Forelimb muscle (tissue), 1 donor: ENCODE data around the gene RRBP1. TPM values are rescaled to one million over a fixed set of nuclear protein-coding genes. Genes with fewer than 3 reads are reported as not detected.
"Not testable (repeated sequence)": the region's sequence is repeated elsewhere in the genome, so short reads cannot be mapped to it uniquely, and the experiment has no call there.

Experiments
- DNase-seq: peaks from one replicate; pipeline ENCODE4 v3.0.0-alpha.2; 2013; ENCODE audit warnings: low read depth
- polyA plus RNA-seq: library from polyadenylated mRNA; unstranded; fragments of 120-200 nt; gene quantifications from one replicate; pipeline ENCODE4 v1.2.1, GENCODE V29; 2013; ENCODE audit not compliant: insufficient read length

Gene RRBP1
- polyA plus RNA-seq, 1 donor: 91.5 TPM

DNA sequence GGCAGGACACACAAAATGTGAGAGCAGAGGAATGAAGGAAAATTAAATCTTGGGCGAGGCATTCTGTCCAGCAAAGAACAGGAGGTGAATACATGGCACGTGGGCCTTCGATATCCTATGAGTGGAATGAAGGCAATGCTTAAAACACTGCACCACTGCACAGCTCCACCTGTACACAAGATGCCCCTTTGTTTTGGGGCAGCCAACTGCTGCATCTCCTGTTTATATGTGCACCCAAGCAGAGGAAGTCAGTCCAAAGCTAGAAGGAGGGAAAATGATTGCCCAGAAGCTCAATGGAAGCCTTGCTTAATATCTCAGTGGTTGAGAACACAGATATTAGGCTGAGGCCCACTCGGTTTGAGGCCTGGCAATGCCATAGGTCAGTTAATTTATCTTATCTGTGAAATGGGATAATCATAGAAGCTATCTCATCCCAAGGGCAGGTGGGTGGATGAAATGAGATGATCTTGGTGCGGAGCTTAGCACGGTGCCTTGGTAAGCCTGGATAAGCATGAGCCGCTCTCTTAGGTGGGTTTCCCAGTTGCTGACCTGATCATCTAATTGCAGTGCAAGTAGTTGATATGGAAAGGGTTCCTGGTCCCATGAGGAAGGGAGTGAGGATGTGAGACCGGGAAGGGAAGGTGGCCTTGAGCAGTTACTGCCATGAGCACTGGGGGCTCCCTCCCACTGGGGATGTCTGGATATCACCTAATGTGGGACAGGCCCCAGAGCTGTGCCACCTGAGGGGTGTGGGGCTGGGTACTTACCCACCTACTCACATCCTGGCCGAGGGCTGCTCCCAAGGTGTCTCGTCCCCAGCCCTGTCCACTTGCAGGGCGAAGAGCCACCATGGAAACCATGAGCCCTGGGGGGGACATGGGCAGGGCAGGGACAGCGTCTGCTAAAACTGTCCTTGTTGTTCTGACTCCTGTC lies 27.6 kb upstream of the RRBP1 start:
- DNase-seq: no peak

DNA sequence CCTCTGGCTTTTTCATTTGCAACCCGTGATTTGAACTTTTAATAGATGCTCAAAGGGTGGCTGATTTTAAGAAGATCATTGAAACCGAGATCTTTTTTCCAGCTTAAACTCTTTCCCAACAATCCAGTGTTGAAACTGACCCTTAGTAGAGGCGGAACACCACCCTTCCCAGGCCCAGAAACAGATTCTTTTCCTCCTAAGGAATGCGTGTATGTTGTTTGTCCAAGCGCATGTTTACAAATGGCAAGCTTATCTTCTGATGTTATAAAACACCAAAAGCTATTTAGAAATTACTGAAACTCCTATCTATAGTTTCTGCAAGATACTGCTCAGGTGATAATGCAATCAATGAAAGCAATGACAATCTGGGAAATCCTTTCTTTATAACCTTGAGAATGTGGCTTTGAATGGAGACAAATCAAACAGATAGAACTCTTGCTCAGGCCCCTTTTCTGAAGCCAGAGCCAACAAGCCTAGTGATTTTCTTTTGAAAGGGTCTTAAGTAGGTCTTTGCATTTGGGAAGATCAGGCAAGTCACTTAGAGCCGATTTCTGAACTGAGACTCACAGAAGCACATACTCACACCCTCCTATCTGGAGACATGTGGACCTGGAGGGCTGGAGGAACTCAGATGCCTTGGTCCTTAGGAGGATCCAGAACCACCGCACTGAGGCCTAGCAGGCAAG lies 26.8 kb upstream of the RRBP1 start:
- DNase-seq: no peak

DNA sequence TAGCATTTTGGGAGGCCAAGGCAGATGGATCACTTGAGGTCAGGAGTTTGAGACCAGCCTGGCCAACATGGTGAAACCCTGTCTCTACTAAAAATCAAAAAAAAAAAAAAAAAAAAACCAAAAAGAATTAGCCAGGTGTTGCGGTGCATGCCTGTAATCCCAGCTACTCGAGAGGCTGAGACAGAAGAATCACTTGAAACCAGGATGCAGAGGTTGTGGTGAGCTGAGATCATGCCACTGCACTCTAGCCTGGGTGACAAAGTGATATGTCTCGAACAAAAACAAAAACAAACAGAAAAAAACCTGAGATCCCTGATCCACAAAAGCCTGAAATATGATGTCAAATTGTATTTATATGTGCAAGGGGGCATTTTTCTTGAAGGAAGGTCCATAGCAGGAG lies 25.9 kb upstream of the RRBP1 start:
- DNase-seq: not testable (repeated sequence)

DNA sequence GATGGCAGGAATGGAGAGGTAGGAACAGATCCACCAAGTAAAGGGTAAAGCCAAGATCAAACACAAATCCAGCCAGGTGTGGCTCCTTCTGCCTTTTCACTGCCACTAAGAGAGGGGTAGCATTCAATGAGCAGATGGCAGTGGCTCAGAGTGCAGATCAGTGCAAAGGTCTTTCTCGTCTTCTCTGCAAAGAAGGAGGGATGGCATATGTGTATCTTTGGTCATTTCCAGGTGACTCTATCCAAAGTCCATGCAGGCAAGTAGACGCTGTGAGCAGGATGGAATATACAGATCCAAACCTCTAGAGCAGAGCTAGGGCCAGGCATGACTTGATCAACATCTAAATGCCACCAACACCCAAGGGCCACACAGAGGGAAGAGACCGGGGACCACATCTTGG lies 24.6 kb upstream of the RRBP1 start:
- no peak for DNase-seq

DNA sequence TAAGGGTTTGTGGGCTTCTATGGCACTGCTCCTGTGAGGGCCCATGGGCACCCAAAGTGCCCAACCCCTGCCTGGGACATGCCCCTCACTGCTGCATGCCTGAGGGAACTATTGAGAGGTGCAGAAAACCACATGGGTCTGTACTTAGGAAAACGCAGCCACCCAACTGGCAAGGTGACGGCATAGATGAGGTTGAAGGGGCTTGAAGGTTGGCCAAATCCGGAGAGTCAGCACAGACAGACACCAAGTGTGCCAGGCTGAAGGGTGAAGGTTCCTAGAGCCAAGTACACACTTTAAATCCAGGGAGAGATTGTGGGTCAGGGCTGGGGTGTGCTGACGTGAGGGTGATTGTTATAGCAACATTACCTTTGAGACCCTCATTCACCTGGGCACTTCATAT lies 23.9 kb upstream of the RRBP1 start:
- no peak for DNase-seq

DNA sequence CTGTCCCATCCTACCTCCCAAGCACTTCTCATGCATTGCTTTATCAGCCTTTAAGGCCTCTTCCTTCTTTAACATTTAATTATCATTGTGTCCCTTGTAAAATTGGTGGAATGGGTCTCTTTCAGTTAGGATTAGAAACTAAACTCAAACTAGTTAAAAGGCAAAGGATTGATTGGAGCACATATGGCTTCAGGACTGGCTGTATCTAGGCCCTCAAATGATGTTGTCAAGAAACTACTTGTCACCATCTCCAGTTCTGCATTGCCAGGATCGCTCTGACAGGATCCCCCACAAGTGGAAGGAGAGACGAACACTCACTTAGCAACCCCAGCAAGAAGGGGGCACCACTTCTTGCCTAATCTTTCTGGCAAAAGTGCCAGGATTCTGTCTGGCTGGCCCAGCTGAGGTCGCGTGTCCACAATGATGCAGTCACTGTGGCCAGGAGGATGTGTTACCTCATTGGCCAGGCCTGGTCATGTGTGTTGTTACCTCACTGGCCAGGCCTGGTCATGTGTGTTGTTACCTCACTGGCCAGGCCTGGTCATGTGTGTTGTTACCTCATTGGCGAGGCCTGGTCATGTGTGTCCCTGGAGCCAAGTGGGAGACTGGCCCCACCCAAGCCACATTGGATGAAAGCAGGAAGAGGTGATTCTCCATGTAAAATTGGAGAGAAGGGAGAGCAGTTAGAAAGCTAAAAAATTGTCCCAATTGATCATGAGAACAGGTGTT lies 22.7 kb upstream of the RRBP1 start:
- DNase-seq: no peak

DNA sequence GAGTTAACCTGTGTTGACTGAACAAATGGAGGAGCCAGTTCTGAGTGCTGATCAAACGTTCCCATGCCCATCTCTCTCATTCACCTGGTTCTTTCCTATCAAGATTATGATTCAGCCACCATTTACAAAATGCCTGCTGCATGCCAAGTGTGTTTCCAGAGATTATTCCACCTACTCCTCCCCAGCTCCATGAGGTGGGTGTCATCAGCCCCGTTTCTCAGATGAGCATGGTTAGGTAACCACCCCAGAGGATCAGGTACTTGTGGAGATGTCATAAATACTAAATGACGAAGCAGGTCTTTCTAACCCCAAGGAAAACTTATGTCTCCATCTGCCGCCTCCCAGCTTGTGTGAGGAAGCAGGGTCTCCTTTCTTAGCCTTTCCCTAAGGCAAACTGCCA lies 19.8 kb upstream of the RRBP1 start:
- DNase-seq: no peak

DNA sequence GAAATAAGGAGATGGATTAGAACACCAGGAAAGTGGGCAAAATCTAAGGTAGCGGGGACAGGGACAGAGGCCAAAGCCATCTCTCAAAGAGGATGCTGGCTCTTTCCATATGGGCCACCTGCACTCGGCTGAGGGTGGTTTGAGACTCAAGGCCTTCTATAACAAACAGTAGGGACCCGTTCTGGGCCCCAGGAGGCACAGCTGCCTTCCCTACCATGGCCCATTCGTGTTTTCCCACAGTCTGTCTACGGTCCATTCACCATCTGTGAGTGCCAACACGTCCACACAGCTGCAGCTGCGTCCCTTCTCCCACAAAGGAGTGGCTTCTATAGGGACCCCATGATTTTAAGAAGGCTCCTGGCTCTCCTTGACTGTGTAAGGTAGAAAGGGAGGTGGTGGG lies 18.6 kb upstream of the RRBP1 start:
- no peak for DNase-seq

DNA sequence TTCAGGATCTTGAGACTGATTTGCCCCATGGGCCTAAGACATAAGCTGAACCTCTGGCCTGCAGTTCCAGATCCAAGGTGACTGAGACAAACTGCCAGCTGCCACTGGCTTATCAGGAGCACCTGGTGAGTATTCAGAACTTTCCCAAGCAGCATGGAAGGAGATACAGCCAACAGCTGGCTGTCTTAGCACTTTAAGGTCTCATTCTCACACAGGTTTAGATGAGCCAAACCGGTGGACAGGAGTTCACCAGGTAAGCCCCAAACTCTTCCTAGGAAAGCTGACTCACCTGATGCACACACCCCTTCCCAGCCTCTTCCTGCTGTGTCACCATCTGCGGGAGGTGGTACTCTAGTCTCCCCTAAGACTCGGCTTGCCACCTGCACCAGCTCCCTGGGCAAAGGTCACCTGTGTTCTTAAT lies 17.9 kb upstream of the RRBP1 start, which contains the start of gene BANF2:
BANF2 (plus strand) TSS at position 36 of the 421 bp plus-strand sequence. CDS start 25,060 bp downstream, outside the sequence.
- DNase-seq: no peak

DNA sequence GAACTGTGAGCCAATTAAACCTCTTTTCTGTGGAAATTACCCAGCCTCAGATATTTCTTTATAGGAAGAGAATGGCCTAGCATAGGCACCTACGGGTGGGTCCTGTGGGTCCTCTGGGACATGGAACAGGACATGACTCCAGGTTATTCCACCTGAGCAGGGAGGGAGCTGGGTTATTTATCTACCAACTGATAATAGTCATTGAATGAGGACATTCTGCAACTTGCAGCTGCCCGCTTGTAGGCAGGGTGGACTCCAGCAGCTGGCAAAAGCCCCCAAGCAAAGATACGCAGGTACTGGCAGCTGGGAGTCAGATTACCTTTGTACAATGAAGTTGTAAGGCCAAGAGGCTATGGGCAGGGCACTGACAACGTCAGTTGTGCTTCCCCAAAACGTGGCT lies 16.3 kb upstream of the RRBP1 start:
- no peak for DNase-seq

DNA sequence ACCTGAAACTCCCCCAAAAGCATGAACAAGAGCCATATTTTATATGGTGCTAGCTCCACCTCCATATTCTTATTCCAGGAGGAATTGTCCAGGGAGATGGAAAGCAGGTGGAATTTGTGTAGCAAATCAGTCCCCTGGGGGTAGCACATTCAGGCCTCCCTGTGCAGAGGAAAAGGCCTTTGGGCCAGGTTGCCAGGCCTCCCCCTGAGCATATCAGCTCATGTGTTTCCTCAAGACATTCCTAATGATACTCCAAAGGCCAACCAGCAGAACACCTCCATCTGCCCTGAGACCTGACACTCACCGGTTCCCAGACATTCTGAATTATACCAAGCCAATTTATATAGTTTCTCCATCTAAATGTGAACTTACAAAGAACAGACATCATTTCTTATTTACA lies 15.1 kb upstream of the RRBP1 start:
- DNase-seq: no peak

DNA sequence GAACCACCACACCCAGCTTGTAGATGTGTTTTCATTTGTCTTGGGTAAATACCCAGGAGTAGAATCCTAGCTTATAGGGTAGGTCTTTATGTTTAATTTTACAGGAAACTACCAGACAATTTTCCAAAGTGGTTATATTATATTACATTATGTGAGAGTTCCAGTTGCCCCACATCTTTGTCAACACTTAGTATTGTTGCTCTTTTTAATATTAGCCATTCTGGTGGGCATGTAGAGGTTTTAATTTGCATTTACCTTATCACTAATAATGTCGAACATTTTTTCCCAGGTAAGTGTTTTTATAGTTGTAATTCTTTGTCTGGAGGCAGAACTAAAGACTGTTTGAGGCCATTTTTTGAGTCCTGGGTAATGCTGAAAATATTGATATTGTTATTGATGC lies 14.2 kb upstream of the RRBP1 start:
- no peak for DNase-seq

DNA sequence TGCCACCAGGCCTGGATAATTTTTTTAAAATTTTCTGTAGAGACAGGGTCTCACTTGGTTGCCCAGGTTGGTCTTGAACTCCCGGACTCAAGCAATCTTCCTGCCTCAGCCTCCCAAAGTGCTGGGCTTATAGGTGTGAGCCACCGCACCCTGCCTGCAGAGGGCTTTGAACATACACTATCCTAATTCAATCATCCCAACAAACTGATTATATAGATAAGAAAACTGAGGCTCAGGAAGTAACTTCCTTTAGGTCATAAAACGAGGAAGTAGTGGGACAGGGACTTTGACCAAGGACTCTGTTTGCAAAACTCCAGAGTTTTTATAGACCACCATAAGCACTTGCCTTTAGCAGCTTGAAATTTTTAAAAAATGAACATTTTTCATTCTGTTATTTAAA lies 12.7 kb upstream of the RRBP1 start:
- DNase-seq: no peak

DNA sequence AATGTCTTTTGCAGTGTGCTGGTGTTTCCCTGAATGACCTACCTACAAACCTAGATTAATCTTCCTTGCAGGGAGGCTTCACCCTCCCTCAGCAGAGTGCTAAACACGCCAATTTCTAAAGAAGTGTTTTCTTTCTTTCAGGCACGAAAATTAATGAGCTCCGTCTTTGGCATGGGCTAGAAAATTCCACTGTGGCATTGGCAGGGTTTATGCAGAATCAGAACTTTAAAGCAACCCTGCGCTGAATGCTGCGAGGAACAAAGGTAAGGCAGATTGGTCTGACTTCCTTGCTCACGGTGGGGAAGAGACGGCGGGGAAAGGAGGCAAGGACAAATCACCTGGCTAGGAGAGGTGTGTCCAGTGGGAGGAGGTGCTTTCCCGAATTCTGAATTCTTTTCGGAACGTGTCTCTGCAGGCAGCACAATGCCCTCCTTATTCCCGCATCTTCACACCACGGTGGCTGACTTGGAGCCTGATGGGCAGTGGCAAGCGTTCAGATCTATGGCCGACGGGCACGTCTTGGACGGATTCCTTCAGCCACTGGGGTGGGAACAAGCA lies 11.5 kb upstream of the RRBP1 start:
- no peak for DNase-seq

DNA sequence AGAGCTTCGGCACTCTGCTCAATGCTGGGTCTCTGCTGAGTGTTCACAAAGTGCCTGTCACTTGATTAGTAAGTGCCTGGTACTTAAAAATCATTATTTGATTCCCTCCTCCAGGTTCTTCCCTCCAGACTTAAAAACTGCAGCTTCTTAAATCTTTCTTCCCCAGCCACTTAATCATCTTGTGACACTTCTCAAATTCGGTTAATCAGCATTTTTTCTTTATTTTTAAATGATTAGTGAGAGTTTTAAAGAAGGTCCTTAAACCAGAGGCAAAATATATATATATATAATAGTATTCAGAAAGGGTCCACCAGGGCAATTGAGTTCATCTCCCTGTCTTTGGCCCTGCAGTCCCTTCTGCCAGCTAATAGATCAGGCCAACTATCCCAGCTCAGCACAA lies 9.7 kb upstream of the RRBP1 start:
- no peak for DNase-seq

DNA sequence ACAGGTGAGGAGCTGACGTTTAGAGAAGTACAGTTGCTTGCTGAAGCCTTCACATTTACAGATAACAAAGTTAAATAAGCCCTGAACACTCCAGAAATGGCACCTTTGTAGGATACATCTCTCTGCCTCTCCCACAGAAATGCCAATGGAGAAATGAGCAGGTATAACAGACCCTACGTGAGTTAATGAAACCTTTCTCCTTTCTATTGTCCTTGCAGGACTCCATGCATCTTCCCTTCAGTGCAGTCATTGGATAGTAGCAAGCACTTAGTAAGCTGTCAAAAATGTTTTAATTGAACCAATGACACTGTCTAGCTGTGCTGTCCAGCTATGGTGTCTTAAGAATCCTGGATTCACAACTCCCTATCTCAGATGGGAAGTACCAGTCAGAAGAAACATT lies 8.1 kb upstream of the RRBP1 start:
- DNase-seq: no peak

DNA sequence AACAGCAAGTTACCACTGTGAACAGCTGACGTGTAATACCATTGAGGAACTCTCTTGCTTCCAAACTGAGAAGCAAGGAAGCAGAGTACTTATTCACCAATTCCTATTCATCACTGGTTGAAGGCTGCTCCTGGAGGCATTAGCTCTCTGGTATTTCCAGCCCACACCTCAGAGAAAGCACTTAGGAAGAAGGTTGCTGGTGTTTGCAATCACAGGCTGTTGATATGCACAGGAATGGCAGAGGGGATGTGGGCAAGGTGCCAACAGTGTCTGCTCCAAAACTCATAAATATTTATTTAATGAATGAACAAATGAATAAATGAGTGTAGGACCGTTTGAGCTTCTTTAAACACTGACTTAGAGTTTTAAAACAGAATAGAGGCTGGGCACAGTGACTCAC lies 6.9 kb upstream of the RRBP1 start:
- DNase-seq: no peak

DNA sequence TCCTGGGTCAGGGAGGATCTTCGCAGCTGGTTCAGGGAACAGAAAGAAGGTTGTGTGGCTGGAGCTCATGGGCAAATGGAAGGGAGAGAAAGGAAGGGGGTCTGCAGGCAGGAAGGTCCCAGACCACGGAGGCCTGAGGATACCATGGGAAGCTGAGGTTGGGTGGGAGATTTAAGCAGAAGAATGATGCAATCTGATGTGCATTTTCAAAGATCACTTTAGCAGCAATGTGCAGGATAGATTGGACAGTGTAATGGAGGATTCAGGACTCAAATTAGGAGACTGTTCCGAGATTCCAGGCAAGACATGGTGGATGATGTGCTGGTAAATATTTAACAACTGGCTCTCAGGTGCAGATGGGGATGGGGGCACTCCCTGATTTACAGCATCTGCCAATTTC lies 5.8 kb upstream of the RRBP1 start:
- DNase-seq: no peak

DNA sequence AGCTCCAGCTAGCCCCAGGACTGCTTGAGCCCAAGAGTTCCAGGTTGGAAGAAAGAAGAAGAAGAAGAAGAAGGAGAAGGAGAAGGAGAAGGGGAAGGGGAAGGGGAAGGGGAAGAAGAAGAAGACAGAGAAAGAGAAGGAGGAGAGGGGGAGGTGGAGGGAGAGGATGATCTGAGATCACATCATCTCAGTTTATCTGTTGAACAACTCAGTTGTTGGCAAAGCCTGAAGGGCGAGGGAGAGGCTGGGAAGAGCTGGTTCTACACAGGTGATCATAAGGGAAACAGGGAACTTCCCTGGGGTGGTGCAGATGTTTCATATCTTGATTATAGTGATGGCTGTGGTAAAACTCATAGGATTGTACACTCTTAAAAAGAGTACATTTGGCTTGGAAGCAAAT lies 3.1 kb upstream of the RRBP1 start:
- no peak for DNase-seq

DNA sequence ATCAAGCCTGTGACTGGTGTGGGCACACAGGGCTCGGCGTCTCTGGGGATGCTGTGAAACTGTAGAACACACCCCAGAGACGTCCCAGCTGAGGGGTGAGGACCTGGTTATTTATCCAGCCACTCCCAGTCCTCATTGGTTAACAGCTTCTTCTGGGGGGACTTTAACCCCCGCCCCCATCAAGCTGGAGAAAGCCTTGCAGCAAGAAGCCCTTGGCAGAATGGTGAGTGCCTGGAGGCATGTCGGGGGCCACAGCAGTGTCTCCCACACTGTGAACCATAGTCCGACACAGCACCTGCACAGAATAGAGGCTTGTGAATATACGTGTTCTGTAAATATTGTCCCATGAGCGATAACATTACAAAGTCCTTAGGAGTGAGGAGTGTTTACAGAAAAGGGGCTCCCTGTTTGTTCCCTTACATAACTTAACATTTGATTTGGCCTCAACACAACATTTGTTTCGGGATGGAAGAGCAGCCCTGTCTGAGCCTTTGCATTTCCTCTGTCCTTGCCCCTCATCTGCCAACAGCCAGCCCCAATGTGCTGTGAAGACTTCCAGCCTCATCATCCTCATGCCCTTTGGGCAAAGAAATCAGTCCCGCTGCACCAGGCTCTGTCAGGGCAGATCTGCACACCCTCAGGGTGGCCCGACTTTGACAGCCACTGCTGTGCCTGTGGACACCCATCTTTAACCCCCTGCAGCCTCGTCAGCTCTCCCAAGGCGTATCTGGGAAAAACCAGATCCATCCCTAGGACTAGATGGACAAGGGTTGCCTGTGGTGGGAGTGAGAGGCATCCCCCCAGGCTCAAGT lies 2.2 kb upstream of the RRBP1 start:
- no peak for DNase-seq
